ENCODE measurements around the gene SELENOS. TPM values are rescaled to one million over a fixed set of nuclear protein-coding genes. Genes with fewer than 3 reads are reported as not detected.

Gene SELENOS, protein sequence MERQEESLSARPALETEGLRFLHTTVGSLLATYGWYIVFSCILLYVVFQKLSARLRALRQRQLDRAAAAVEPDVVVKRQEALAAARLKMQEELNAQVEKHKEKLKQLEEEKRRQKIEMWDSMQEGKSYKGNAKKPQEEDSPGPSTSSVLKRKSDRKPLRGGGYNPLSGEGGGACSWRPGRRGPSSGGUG
- 10 to 100 TPM; 64.8 to 73.0 (median 65.3) TPM for polyA plus RNA-seq (ENCODE audit: insufficient read length in 4 of 4)

DNA sequence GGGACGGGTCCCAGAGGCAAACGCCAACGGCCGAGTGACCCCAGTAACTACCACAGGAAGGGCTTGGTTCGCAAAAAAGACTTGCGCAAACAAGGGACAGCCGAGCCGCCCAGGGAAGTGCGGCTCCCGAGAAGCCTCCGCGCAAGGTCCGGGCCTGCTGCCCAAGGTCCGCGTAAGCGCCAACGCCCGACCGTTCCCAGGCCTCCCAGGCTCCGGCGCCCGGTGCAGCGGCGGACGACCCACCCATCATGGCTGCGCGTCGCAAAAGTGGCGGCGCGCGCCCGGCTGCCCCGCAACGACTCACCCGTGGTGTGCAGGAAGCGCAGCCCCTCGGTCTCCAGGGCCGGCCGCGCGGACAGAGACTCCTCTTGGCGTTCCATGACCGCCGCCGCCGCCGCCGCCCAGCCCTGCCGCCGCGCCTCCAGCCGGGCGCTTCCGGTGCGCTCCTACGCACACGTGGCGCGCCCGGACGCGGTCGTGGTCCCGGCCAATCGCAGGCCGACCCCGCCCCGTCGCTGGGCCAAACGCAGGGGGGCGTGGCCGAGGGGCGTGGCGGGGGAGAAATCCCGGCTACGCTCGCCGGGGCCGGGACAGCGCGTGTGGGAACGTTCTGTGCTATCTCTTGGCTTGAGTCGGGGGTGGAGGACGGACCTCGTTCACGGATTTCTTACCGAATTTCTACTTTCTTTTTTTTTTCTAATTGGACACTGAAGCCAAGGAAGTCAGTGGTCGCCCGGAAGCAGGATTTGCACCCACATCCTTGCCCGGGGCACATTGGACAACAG, at the start of gene SELENOS:
Gene SELENOS, minus strand, starts transcription at position 448 of the 785 bp plus-strand sequence. Its CDS starts 68 bp downstream, at position 380.
- DNase-seq (ENCODE audit: low read depth in 4 of 4, low spot score in 3 of 4), result peak; percentile 77 to 85 (median 80)

- DNase-seq (ENCODE audit: low read depth in 4 of 4, low spot score in 3 of 4), result no peak
Measured at GRCh38 chr15:101326462-101327146, 49.3 kb upstream of the SELENOS start.

GRCh38 chr15:101326026-101326315, 48.7 kb upstream of the SELENOS start:
- DNase-seq (ENCODE audit: low read depth in 4 of 4, low spot score in 3 of 4), result no peak

GRCh38 chr15:101325263-101326025, 48.2 kb upstream of the SELENOS start:
- DNase-seq (ENCODE audit: low read depth in 4 of 4, low spot score in 3 of 4), result no peak

DNA sequence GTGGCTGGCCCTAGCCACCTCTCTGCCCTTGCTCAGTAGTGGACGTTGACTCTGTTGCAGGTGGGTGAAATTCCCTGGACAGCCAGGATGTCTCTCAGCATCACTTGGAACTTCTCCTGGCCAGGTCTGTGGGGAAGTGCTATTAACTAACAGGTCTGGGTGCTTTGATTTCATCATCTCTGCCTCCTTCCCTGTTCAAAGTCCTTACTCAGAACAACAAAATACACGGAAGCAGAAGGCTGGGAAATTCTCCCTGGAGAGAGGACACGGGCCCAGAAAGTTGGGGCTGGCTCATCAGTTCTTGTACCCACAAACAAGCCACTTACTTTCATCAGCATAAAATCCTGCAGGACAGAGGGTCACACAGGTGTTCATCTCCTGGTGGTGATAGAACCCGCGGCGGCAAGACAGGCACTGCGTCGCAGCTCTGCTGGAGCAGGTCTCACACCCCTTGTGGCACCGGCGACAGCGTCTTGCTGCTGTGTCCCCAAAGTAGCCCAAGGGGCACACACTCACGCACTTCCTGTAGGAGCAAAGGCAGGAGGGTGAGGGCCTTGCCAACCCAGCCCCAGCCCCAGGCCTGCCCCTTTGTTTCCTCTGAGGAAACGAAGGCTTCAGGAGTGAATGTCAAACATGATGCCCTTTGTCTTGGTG, 47.4 kb upstream of the SELENOS start:
- no peak for DNase-seq (ENCODE audit: low read depth in 4 of 4, low spot score in 3 of 4)

DNA sequence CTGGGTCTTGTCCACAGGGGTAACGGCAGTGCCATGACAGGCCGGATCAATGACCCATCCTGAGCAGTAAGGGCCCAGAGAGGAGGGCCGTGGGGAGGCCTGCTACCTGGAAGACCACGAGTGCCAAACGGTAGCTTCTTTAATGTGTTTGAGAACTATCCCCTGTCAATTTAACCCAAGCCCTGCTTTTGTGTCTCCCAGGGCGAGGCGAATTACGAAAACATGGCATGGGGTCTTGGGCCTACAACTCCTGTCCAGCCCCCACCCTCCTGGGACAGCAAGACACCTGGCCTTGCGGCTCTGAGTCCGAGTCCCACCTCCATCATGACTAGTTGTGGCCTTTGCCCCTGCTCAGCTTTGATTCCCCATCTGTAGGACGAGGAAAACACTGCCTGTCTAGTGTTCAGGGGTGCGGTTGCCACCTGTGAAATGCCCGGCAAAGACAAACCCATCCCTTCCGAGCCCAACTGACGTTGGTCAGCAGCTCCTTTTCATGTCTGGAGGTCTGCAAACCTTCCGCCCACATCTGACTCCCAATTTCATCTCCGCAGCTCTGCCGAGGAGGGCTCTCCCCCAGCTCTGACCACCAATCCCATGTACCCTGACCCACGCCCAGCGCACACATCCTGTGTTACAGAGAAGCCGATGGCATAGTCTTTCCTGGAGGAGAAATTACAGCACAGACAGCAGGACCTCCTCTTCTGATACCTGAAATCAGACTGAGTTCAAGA, 46.7 kb upstream of the SELENOS start:
- no peak for DNase-seq (ENCODE audit: low read depth in 4 of 4, low spot score in 3 of 4)

GRCh38 chr15:101322854-101323477, 45.7 kb upstream of the SELENOS start:
- DNase-seq (ENCODE audit: low read depth in 4 of 4, low spot score in 3 of 4), result no peak

GRCh38 chr15:101322016-101322695, 44.9 kb upstream of the SELENOS start:
- DNase-seq (ENCODE audit: low read depth in 4 of 4, low spot score in 3 of 4), result no peak

- DNase-seq (ENCODE audit: low read depth in 4 of 4, low spot score in 3 of 4), result peak in 2 of 4 donors; percentile 18 to 23
Measured at GRCh38 chr15:101320501-101321052, 43.3 kb upstream of the SELENOS start.

DNA sequence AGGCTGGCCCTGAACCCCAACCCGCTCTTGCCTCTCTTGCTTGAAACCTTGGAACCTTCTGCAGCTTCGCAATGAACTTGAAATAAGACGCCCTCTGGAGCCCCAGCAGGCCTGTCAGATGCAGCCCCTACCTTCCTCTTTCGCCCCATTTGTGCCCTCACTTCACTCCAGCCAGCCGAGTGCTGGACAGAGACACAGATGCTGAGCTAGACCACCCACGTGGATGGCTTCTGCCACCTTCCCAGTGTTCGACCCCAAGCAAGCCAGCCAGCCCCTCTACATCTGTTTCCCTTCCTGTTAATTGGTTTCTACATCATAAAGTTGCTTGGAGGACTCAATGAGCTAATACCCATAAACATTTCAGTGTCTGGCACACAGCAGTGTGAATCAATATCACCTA, 41.6 kb upstream of the SELENOS start:
- DNase-seq (ENCODE audit: low read depth in 4 of 4, low spot score in 3 of 4), result no peak

- DNase-seq (ENCODE audit: low read depth in 4 of 4, low spot score in 3 of 4), result no peak
Measured at GRCh38 chr15:101318147-101318819, 41.0 kb upstream of the SELENOS start.

- DNase-seq (ENCODE audit: low read depth in 4 of 4, low spot score in 3 of 4), result no peak
Measured at GRCh38 chr15:101317336-101317872, 40.1 kb upstream of the SELENOS start.

DNA sequence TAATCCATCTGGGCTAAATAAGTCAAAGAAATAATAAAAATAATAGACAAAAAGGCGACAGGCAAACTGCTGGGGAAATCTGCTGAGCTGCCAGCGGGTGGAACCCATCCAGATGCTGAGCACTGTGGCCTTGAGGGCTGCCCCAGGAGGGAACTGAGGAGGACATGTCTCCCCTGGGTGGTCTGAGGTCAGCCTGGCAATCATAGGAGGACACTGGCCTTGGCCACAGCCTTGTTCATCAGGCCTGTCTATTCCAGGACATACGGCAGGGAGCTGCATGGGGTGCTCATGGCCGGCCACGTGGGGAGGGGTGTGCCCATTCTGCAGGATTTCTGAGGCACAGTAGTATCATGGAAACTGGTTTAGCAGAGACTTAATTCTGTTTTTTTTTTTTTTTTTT, 39.2 kb upstream of the SELENOS start:
- no peak for DNase-seq (ENCODE audit: low read depth in 4 of 4, low spot score in 3 of 4)

- no peak for DNase-seq (ENCODE audit: low read depth in 4 of 4, low spot score in 3 of 4)
Measured at GRCh38 chr15:101315736-101316135, 38.5 kb upstream of the SELENOS start.

- DNase-seq (ENCODE audit: low read depth in 4 of 4, low spot score in 3 of 4), result no peak
Measured at GRCh38 chr15:101314336-101315125, 37.2 kb upstream of the SELENOS start.

DNA sequence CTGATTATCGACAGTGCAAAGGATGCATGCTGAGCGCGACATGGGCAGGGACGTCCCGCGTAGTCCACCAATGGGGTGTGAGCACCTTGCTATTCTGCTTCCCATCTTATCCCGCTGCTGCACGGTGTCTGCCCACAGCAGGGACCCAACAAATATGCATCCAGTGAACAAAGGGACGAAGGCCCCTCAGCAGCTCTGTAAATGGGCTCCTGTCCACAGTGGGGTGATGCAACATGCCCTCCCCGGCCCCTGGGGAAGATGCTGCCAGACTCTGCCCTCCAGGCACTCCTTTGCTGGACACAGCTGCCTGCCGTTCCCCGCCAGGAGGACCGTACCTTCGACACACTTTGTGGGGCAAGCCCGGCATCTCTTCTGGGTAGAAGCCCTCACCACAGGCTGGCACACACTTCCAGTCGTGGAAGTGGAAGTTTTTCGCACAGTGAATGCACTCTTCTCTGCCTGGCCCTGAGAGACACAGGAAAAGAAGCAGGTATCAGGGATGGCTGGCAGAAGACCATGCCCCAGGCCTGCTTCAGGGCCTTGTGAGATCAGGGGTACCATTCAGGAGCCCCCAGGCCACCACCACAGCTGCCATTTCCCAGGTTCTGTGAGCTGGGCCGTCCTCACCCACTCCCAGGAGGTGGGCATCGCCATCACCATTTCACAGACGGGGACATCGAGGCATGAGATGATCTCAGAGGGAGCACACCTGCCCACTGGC, 35.9 kb upstream of the SELENOS start:
- DNase-seq (ENCODE audit: low read depth in 4 of 4, low spot score in 3 of 4), result no peak
